Measurements from ENCODE around the gene ARL4D.
A peak's percentile ranks its signal among the peaks of the same experiment; 100 is the strongest.
"Not testable (repeated sequence)": the region's sequence is repeated elsewhere in the genome, so short reads cannot be mapped to it uniquely, and the experiment has no call there.

ARL4D gene

GRCh38 chr17:43371227-43371821 is 27.5 kb upstream of the ARL4D start:
- no peak for DNase-seq

- DNase-seq: no peak
These were observed 26.4 kb upstream of the ARL4D start for GRCh38 chr17:43372273-43372911.

GRCh38 chr17:43373356-43373755 is 25.4 kb upstream of the ARL4D start:
- DNase-seq: no peak

- DNase-seq: not testable (repeated sequence)
These were observed 22.9 kb upstream of the ARL4D start for GRCh38 chr17:43375915-43376314.

- no peak for DNase-seq
These were observed 21.6 kb upstream of the ARL4D start for GRCh38 chr17:43377056-43377810.

GRCh38 chr17:43378766-43379165 is 20.0 kb upstream of the ARL4D start:
- no peak for DNase-seq

GRCh38 chr17:43380307-43380706 is 18.5 kb upstream of the ARL4D start:
- no peak for DNase-seq

- DNase-seq: no peak
These were observed 17.6 kb upstream of the ARL4D start for GRCh38 chr17:43381204-43381603.

GRCh38 chr17:43381621-43382020 is 17.2 kb upstream of the ARL4D start:
- DNase-seq: no peak

GRCh38 chr17:43382776-43383175 is 16.0 kb upstream of the ARL4D start:
- no peak for DNase-seq

- no peak for DNase-seq
These were observed 15.4 kb upstream of the ARL4D start for GRCh38 chr17:43383372-43383771.

GRCh38 chr17:43383826-43384475 is 14.8 kb upstream of the ARL4D start:
- no peak for DNase-seq

- no peak for DNase-seq
These were observed 14.3 kb upstream of the ARL4D start for GRCh38 chr17:43384476-43384862.

- no peak for DNase-seq
These were observed 13.6 kb upstream of the ARL4D start for GRCh38 chr17:43385046-43385831.

- DNase-seq: peak; percentile 95
These were observed 10.3 kb upstream of the ARL4D start for GRCh38 chr17:43388359-43389045.

GRCh38 chr17:43389046-43389947 is 9.5 kb upstream of the ARL4D start:
- peak; percentile 87 for DNase-seq

- no peak for DNase-seq
These were observed 6.4 kb upstream of the ARL4D start for GRCh38 chr17:43392397-43392796.

- DNase-seq: peak; percentile 83
These were observed 4.8 kb upstream of the ARL4D start for GRCh38 chr17:43393944-43394482.

GRCh38 chr17:43394696-43395095 is 4.1 kb upstream of the ARL4D start:
- not testable (repeated sequence) for DNase-seq

GRCh38 chr17:43395165-43395564 is 3.6 kb upstream of the ARL4D start:
- DNase-seq: no peak

All from NCI-H345 (cell line).